H1 (cell line): Measurements from ENCODE around the gene PPAT. TPM values are rescaled to one million over a fixed set of nuclear protein-coding genes. Genes with fewer than 3 reads are reported as not detected.

ENCODE experiments used
- CTCF ChIA-PET: fragments of 300-600 bp; sonication (Branson Sonifier 250); formaldehyde crosslinking; loops from one replicate; lab custom pipeline; 2021; ENCODE audit not compliant: partially characterized antibody; lab: Charles Lee
- POLR2A ChIA-PET: fragments of 300-600 bp; sonication (Branson Sonifier 250); formaldehyde crosslinking; loops from one replicate; lab custom pipeline; 2021; ENCODE audit warnings: inconsistent platforms; ENCODE audit not compliant: partially characterized antibody; lab: Charles Lee
- DNase-seq, 2 experiments: peaks; one replicate each; pipeline versions ENCODE4 v3.0.0 to v3.0.0-alpha.2; 2010 to 2022; ENCODE audit warnings: low spot score in 2 of 2, low read depth in 1 of 2, mixed read lengths in 1 of 2
- FAIRE-seq: peaks from 2 replicates; lab custom pipeline; 2011; peaks lifted over from hg19 to GRCh38; lab: Jason Lieb, UNC
- H2AFZ ChIP-seq: 2 replicates; pipeline ENCODE4 v1.8.1; 2012; ENCODE audit warnings: low read length, inconsistent platforms
- H2AK5ac ChIP-seq: 2 replicates; pipeline ENCODE4 v1.6.1; 2013; ENCODE audit warnings: low read depth, low read length
- H2BK120ac ChIP-seq: replicated peaks from 2 replicates; pipeline ENCODE3; 2013; ENCODE audit warnings: low read depth, low read length, inconsistent platforms
- H2BK12ac ChIP-seq: 2 replicates; pipeline ENCODE4 v1.6.1; 2013; ENCODE audit warnings: low read depth, low read length
- H2BK15ac ChIP-seq: 2 replicates; pipeline ENCODE4 v1.6.1; 2013; ENCODE audit warnings: low read length
- H2BK20ac ChIP-seq: 2 replicates; pipeline ENCODE4 v1.6.1; 2013; ENCODE audit warnings: low read length
- H2BK5ac ChIP-seq: 2 replicates; pipeline ENCODE4 v1.6.1; 2013; ENCODE audit warnings: low read depth, low read length
- H3K14ac ChIP-seq: 2 replicates; pipeline ENCODE4 v1.6.1; 2013; ENCODE audit warnings: inconsistent platforms; ENCODE audit not compliant: insufficient read length
- H3K18ac ChIP-seq: 2 replicates; pipeline ENCODE4 v1.6.1; 2013; ENCODE audit warnings: low read length; ENCODE audit errors: extremely low read depth
- H3K23ac ChIP-seq: 2 replicates; pipeline ENCODE4 v1.6.1; 2013; ENCODE audit warnings: inconsistent platforms; ENCODE audit not compliant: insufficient read length
- H3K23me2 ChIP-seq: 2 replicates; pipeline ENCODE4 v1.6.1; 2013; ENCODE audit warnings: low read depth, low read length
- H3K27ac ChIP-seq: 2 replicates; pipeline ENCODE4 v1.6.1; 2011; ENCODE audit warnings: low read depth, low read length, inconsistent platforms
- H3K27me3 ChIP-seq, 4 experiments: replicated peaks in 1 of 4; 1 replicate in 1 of 4; 2 replicates in 3 of 4; pipeline versions ENCODE4 v1.6.1 to v1.8.1; 2011 to 2013; ENCODE audit warnings: low read length in 3 of 4, mild to moderate bottlenecking in 3 of 4, inconsistent platforms in 2 of 4, mixed read lengths in 2 of 4, moderate library complexity in 1 of 4; ENCODE audit not compliant: control insufficient read depth in 3 of 4, insufficient read depth in 3 of 4; ENCODE audit errors: extremely low read depth in 1 of 4
- H3K36me3 ChIP-seq, 4 experiments: 2 replicates each; pipeline versions ENCODE4 v1.6.1 to v1.8.1; 2011 to 2013; ENCODE audit warnings: mild to moderate bottlenecking in 4 of 4, low read length in 3 of 4, moderate library complexity in 2 of 4, control low read depth in 1 of 4, inconsistent platforms in 1 of 4; ENCODE audit not compliant: insufficient read depth in 4 of 4, control insufficient read depth in 2 of 4
- H3K4ac ChIP-seq: replicated peaks from 2 replicates; pipeline ENCODE3; 2013; ENCODE audit warnings: low read length, low read depth, mixed read lengths, inconsistent platforms; ENCODE audit not compliant: insufficient read length
- H3K4me1 ChIP-seq, 4 experiments: replicated peaks in 1 of 4; 1 replicate in 1 of 4; 2 replicates in 3 of 4; pipeline versions ENCODE4 v1.6.1 to v1.8.1; 2011 to 2013; ENCODE audit warnings: low read length in 3 of 4, inconsistent platforms in 2 of 4, mixed read lengths in 1 of 4; ENCODE audit not compliant: insufficient read depth in 4 of 4, control insufficient read depth in 3 of 4
- H3K4me2 ChIP-seq, 2 experiments: 2 replicates each; pipeline versions ENCODE4 v1.6.1 to v1.8.1; 2011 to 2013; ENCODE audit warnings: low read depth in 2 of 2, low read length in 2 of 2, control low read depth in 1 of 2, inconsistent platforms in 1 of 2, mild to moderate bottlenecking in 1 of 2; ENCODE audit not compliant: insufficient read depth in 1 of 2
- H3K4me3 ChIP-seq, 4 experiments: fragments of 200-600, 300-600 bp in 1 of 4; sonication (generic), shearing (Covaris generic), sonication (Bioruptor Twin) in 1 of 4; 2 replicates each; pipeline versions ENCODE4 v1.5.1 to v1.8.1; 2011 to 2016; ENCODE audit warnings: low read length in 4 of 4, low read depth in 3 of 4, control low read depth in 2 of 4, inconsistent platforms in 2 of 4, mild to moderate bottlenecking in 2 of 4, mixed read lengths in 1 of 4, moderate library complexity in 1 of 4; ENCODE audit not compliant: insufficient read depth in 2 of 4; ENCODE audit errors: extremely low read depth in 1 of 4
- H3K56ac ChIP-seq: replicated peaks from 2 replicates; pipeline ENCODE3; 2013; ENCODE audit warnings: low read depth, mild to moderate bottlenecking, mixed read lengths, low read length, inconsistent platforms; ENCODE audit not compliant: insufficient read length
- H3K79me1 ChIP-seq: 2 replicates; pipeline ENCODE4 v1.6.1; 2013; ENCODE audit warnings: low read depth, low read length, control low read depth
- H3K79me2 ChIP-seq, 2 experiments: 2 replicates each; pipeline versions ENCODE4 v1.6.1 to v1.8.1; 2012 to 2013; ENCODE audit warnings: low read length in 2 of 2, mild to moderate bottlenecking in 2 of 2, inconsistent platforms in 1 of 2; ENCODE audit not compliant: insufficient read depth in 2 of 2, control insufficient read depth in 1 of 2
- H3K9ac ChIP-seq, 4 experiments: replicated peaks in 1 of 4; 1 replicate in 1 of 4; 2 replicates in 3 of 4; pipeline versions ENCODE4 v1.6.1 to v1.8.1; 2011 to 2013; ENCODE audit warnings: low read depth in 3 of 4, low read length in 3 of 4, control low read depth in 2 of 4, mild to moderate bottlenecking in 2 of 4, moderate library complexity in 2 of 4, inconsistent platforms in 1 of 4; ENCODE audit errors: extremely low read depth in 1 of 4
- H3K9me3 ChIP-seq, 2 experiments: 2 replicates each; pipeline versions ENCODE4 v1.6.1 to v1.8.1; 2012 to 2013; ENCODE audit warnings: mild to moderate bottlenecking in 2 of 2, moderate library complexity in 2 of 2, control low read depth in 1 of 2, inconsistent platforms in 1 of 2, low read depth in 1 of 2, low read length in 1 of 2, mixed read lengths in 1 of 2; ENCODE audit not compliant: insufficient read depth in 2 of 2
- H4K20me1 ChIP-seq, 2 experiments: replicated peaks in 1 of 2; 2 replicates each; pipeline versions ENCODE3 to v1.8.1; 2011 to 2013; ENCODE audit warnings: inconsistent platforms in 2 of 2, low read length in 2 of 2, mild to moderate bottlenecking in 1 of 2; ENCODE audit not compliant: insufficient read depth in 2 of 2, control insufficient read depth in 1 of 2
- H4K5ac ChIP-seq: 2 replicates; pipeline ENCODE4 v1.6.1; 2013; ENCODE audit warnings: low read length, low read depth, mixed read lengths, inconsistent platforms; ENCODE audit not compliant: insufficient read length
- H4K8ac ChIP-seq: 2 replicates; pipeline ENCODE4 v1.8.0; 2013; ENCODE audit warnings: mild to moderate bottlenecking, moderate library complexity, low read length, inconsistent platforms; ENCODE audit not compliant: insufficient read depth; ENCODE audit errors: extremely low read depth
- H4K91ac ChIP-seq: replicated peaks from 2 replicates; pipeline ENCODE3; 2013; ENCODE audit warnings: low read length, mixed read lengths, inconsistent platforms; ENCODE audit not compliant: insufficient read length
- KDM1A ChIP-seq: fragments of 200-600, 300-600 bp; sonication (generic); IDR thresholded peaks from 2 replicates; pipeline ENCODE4 v1.7.1; 2016; ENCODE audit warnings: mild to moderate bottlenecking, low read length, borderline replicate concordance
- RXRA ChIP-seq: IDR thresholded peaks from 2 replicates; pipeline ENCODE4 v1.6.1; 2011; ENCODE audit warnings: low read depth, mild to moderate bottlenecking, low read length, moderate library complexity; ENCODE audit not compliant: insufficient read depth
- WGBS, 2 experiments: shearing (Covaris generic) in 1 of 2; methylation state at CpG; one replicate each; pipeline versions ENCODE4 v1.1.6 to v1.1.7; 2013 to 2015; ENCODE audit warnings: low lambda C conversion rate in 2 of 2, mixed read lengths in 2 of 2, inconsistent platforms in 1 of 2, low coverage in 1 of 2, missing lambda C conversion rate in 1 of 2; ENCODE audit not compliant: insufficient replicate concordance in 2 of 2, insufficient coverage in 1 of 2, insufficient read length in 1 of 2; ENCODE audit errors: extremely low coverage in 1 of 2, missing lambda C conversion rate in 1 of 2; 5-methylcytosine and 5-hydroxymethylcytosine counted together
- polyA plus RNA-seq, 7 experiments: library from polyadenylated mRNA; depleted of rRNA in 3 of 7; stranded (reverse) in 5 of 7; unstranded in 2 of 7; fragments of >200 nt in 5 of 7; fragments of 200-250 nt in 2 of 7; gene quantifications; 1 replicate in 5 of 7; 2 replicates in 1 of 7; 4 replicates in 1 of 7; pipeline versions ENCODE4 v1.2.1 to v1.2.3, GENCODE V29; 2011 to 2013; ENCODE audit warnings: missing spikeins in 2 of 7, mixed read lengths in 2 of 7
- total RNA-seq: library from RNA; stranded (reverse); fragmentation: NEBNext Ultra II Directional; extraction: Animal tissue kit (Norgen Biotek cat#: 25700); gene quantifications from 2 replicates; pipeline ENCODE4 v1.2.1, GENCODE V29; 2021

PPAT gene
- total and polyA plus RNA-seq, 2 of the 8 experiments (the other 6 are each of a cell fraction or from before 2014, with no cell fraction given) = 24.5 to 104 TPM

DNA sequence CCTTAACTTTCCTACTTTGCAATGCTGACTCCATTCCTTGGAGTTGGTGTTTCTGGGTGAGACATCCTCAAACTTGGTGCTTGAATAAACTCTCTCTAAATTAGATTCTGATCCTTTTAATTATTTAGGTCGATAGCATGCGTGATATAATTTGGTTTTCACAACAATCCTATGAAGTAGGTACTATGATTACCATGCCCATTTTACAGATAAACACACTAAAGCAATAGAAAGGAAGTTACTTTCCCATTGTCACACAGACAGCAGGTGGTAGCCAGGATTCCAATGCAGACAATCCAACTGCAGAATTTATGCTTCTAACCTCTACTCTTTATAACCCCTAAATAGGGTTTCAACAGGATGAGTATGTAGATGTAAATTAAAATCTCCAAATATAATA, 26.4 kb downstream of the PPAT start:
- no peak overlapping the region for H2BK20ac ChIP-seq
- ChIA-PET CTCF (interaction anchor here (0.7 kb wide), 1 partner anchor 27 kb away, joined by 3 read pairs; the partner anchor contains the start of gene PPAT), POLR2A (interaction anchor here (0.9 kb wide), 1 partner anchor 22 kb away, joined by 10 read pairs; the partner anchor contains the start of gene AASDH)
- FAIRE-seq = no peak
- no peak overlapping the region for H3K14ac ChIP-seq
- no peak overlapping the region for H3K4ac ChIP-seq
- no peaks in the 10 kb centered on the region; the same call in 1 of the 2 replicates for H3K79me1 ChIP-seq
- no peak overlapping the region for H2BK120ac ChIP-seq
- H3K23me2 ChIP-seq = no peaks in the 10 kb centered on the region
- H3K27me3 ChIP-seq = no peaks in the 10 kb centered on the region
- no peak overlapping the region for H3K23ac ChIP-seq
- H3K27ac ChIP-seq = peak overlapping the region; percentile 5; the same call in 1 of the 2 replicates
- H3K9ac ChIP-seq = no peak overlapping the region
- H3K4me1 ChIP-seq = peaks cover 0 to 16% (median 2%) of the 10 kb centered on the region in 4 experiments; a peak in 3 of 7 replicates
- peaks cover 4 to 11% of the 10 kb centered on the region in 2 experiments for H4K20me1 ChIP-seq
- H4K91ac ChIP-seq = no peak overlapping the region
- no peak overlapping the region for H4K5ac ChIP-seq
- H3K36me3 ChIP-seq = peaks cover 2 to 30% (median 21%) of the 10 kb centered on the region in 4 experiments; a peak in 7 of 8 replicates
- no peak overlapping the region for H2BK15ac ChIP-seq
- WGBS, 2 experiments = 85% methylated on average over 2 of the region's 2 CpGs; no CpG with 5 or more reads in 1 of the 2 experiments
- peaks cover 4 to 86% of the 10 kb centered on the region in 2 experiments for H3K79me2 ChIP-seq
- peak; percentile 64; the same call in 1 of the 2 replicates for TF ChIP-seq KDM1A
- no peak for TF ChIP-seq RXRA
- no peaks in the 10 kb centered on the region for H3K9me3 ChIP-seq
- H3K56ac ChIP-seq = no peak overlapping the region
- H2AFZ ChIP-seq = no peak overlapping the region
- no peak overlapping the region for H4K8ac ChIP-seq
- H2AK5ac ChIP-seq = no peak overlapping the region
- DNase-seq = no peak
- no peak overlapping the region for H3K4me2 ChIP-seq
- no peak overlapping the region for H2BK12ac ChIP-seq
- H2BK5ac ChIP-seq = no peak overlapping the region
- H3K18ac ChIP-seq = no peak overlapping the region
- no peak overlapping the region for H3K4me3 ChIP-seq
